Endothelial cell of umbilical vein (primary cell): ENCODE measurements around the gene C9orf57. TPM values are rescaled to one million over a fixed set of nuclear protein-coding genes. Genes with fewer than 3 reads are reported as not detected.

Experiments
- BruUV-seq: library from RNA; stranded (reverse); fragments of 400-500 nt; replicated peaks from 2 replicates; lab custom pipeline; 2021; lab: Mats Ljungman, UMichigan
- CTCF ChIA-PET: fragments of 300-600, 350-600 bp; sonication (Branson Sonifier 250); formaldehyde crosslinking; loops from one replicate; lab custom pipeline; 2021; ENCODE audit warnings: antibody characterized with exemption, inconsistent platforms; lab: Charles Lee
- POLR2A ChIA-PET: fragments of 300-600, 350-600 bp; sonication (Branson Sonifier 250); formaldehyde crosslinking; loops from one replicate; lab custom pipeline; 2021; ENCODE audit warnings: antibody characterized with exemption, inconsistent platforms; lab: Charles Lee
- DNase-seq: peaks from one replicate; pipeline ENCODE4 v3.0.0-alpha.2; 2011; ENCODE audit warnings: low read depth, low spot score
- FAIRE-seq: peaks from 2 replicates; lab custom pipeline; 2011; peaks lifted over from hg19 to GRCh38; lab: Jason Lieb, UNC
- H2AFZ ChIP-seq: 2 replicates; pipeline ENCODE4 v1.6.0; 2012; ENCODE audit warnings: low read depth, low read length, control low read depth, inconsistent platforms
- H3K27ac ChIP-seq: 2 replicates; pipeline ENCODE4 v1.5.1; 2011; ENCODE audit warnings: low read depth, mild to moderate bottlenecking, control low read depth, low read length, moderate library complexity; ENCODE audit not compliant: insufficient read depth
- H3K27me3 ChIP-seq, 2 experiments: 2 replicates each; pipeline versions ENCODE4 v1.6.0 to v1.6.1; 2011; ENCODE audit warnings: low read length in 2 of 2, mixed read lengths in 1 of 2; ENCODE audit not compliant: control insufficient read depth in 2 of 2, insufficient read depth in 2 of 2
- H3K36me3 ChIP-seq, 2 experiments: 2 replicates in 1 of 2; 3 replicates in 1 of 2; pipeline ENCODE4 v1.5.1; 2011; ENCODE audit warnings: low read length in 2 of 2, mild to moderate bottlenecking in 1 of 2, moderate library complexity in 1 of 2; ENCODE audit not compliant: control insufficient read depth in 2 of 2, insufficient read depth in 2 of 2; ENCODE audit errors: extremely low read depth in 1 of 2
- H3K4me1 ChIP-seq: 3 replicates; pipeline ENCODE4 v1.5.1; 2011; ENCODE audit warnings: mild to moderate bottlenecking, low read length; ENCODE audit not compliant: control insufficient read depth, insufficient read depth; ENCODE audit errors: extremely low read depth
- H3K4me2 ChIP-seq: 2 replicates; pipeline ENCODE4 v1.6.1; 2011; ENCODE audit warnings: low read length, control low read depth, mixed read lengths; ENCODE audit not compliant: insufficient read depth
- H3K4me3 ChIP-seq, 3 experiments: fragments of 200-600 bp in 1 of 3; sonication (generic), shearing (Covaris generic) in 1 of 3; replicated peaks in 1 of 3; 2 replicates each; pipeline ENCODE4 v1.5.1; 2011 to 2016; ENCODE audit warnings: control low read depth in 3 of 3, low read length in 3 of 3, mild to moderate bottlenecking in 2 of 3, inconsistent platforms in 1 of 3, low read depth in 1 of 3, moderate library complexity in 1 of 3; ENCODE audit not compliant: insufficient read depth in 1 of 3
- H3K79me2 ChIP-seq: 2 replicates; pipeline ENCODE4 v1.6.0; 2012; ENCODE audit warnings: low read length, inconsistent platforms; ENCODE audit not compliant: control insufficient read depth, insufficient read depth
- H3K9ac ChIP-seq: replicated peaks from 2 replicates; pipeline ENCODE3; 2011; ENCODE audit warnings: low read length, control low read depth; ENCODE audit not compliant: insufficient read depth; ENCODE audit errors: extremely low read depth
- H3K9me1 ChIP-seq: replicated peaks from 3 replicates; pipeline ENCODE4 v1.6.0; 2011; ENCODE audit warnings: mild to moderate bottlenecking, low read length; ENCODE audit not compliant: control insufficient read depth, insufficient read depth; ENCODE audit errors: extremely low read depth
- H3K9me3 ChIP-seq: replicated peaks from 2 replicates; pipeline ENCODE4 v1.5.1; 2012; ENCODE audit warnings: low read length, inconsistent platforms; ENCODE audit not compliant: control insufficient read depth, insufficient read depth
- H4K20me1 ChIP-seq: replicated peaks from 2 replicates; pipeline ENCODE3; 2011; ENCODE audit warnings: mild to moderate bottlenecking, low read length; ENCODE audit not compliant: control insufficient read depth, insufficient read depth; ENCODE audit errors: extremely low read depth
- EZH2 ChIP-seq: IDR thresholded peaks from 2 replicates; pipeline ENCODE4 v1.6.1; 2012; ENCODE audit warnings: borderline replicate concordance, low read depth, mild to moderate bottlenecking, moderate library complexity, low read length, inconsistent platforms; ENCODE audit not compliant: severe bottlenecking
- FOS ChIP-seq: IDR thresholded peaks from 2 replicates; pipeline ENCODE4 v1.6.1; 2011; ENCODE audit warnings: mild to moderate bottlenecking, low read length, moderate library complexity, borderline replicate concordance; ENCODE audit not compliant: insufficient read depth
- GATA2 ChIP-seq: IDR thresholded peaks from 2 replicates; pipeline ENCODE4 v1.7.0; 2011; ENCODE audit warnings: low read depth, mild to moderate bottlenecking, moderate library complexity, mixed read lengths, low read length; ENCODE audit not compliant: insufficient read length, insufficient read depth
- MYC ChIP-seq: IDR thresholded peaks from one replicate; pipeline ENCODE4 v1.6.1; 2011; ENCODE audit warnings: mild to moderate bottlenecking, low read depth, low read length
- POLR2AphosphoS5 ChIP-seq: IDR thresholded peaks from 2 replicates; pipeline ENCODE4 v1.6.1; 2012; ENCODE audit warnings: low read depth, mild to moderate bottlenecking, control low read depth, low read length, moderate library complexity; ENCODE audit not compliant: insufficient read depth
- dilution Hi-C: fragments of 300-500 bp; cut with MboI; formaldehyde crosslinking; loops from one replicate; pipeline ENCODE4 v1.15.0; 2019; ENCODE audit warnings: low sequenced_read_pairs; ENCODE audit not compliant: extremely low pct_ligation_motif_present
- intact Hi-C: fragments of 100-400 bp; cut with micrococcal nuclease; formaldehyde crosslinking; loops from one replicate; pipeline ENCODE4 v1.10.0; 2022
- polyA plus RNA-seq, 4 experiments: library from polyadenylated mRNA; depleted of rRNA in 3 of 4; stranded (reverse) in 3 of 4; unstranded in 1 of 4; fragments of >200 nt; gene quantifications; 2 replicates each; pipeline versions ENCODE4 v1.2.1 to v1.2.3, GENCODE V29; 2011 to 2012; ENCODE audit warnings: missing spikeins in 1 of 4
- total RNA-seq: library from RNA; stranded (reverse); gene quantifications from 2 replicates; pipeline ENCODE4 v1.2.3, GENCODE V29; 2021
- TF ChIP-seq, protein P1 (sequence below), 2 donors: IDR thresholded peaks; 1 replicate in 1 of 2; 2 replicates in 1 of 2; pipeline ENCODE4 v1.5.1; 2011; ENCODE audit warnings: low read length in 2 of 2, mild to moderate bottlenecking in 2 of 2, moderate library complexity in 2 of 2, control low read depth in 1 of 2, inconsistent platforms in 1 of 2, low read depth in 1 of 2; ENCODE audit not compliant: insufficient read depth in 1 of 2; ENCODE audit errors: extremely low read depth in 1 of 2

C9orf57 gene
- total and polyA plus RNA-seq, 2 donors (not counting 3 experiments of a cell fraction or from before 2014, with no cell fraction given), result not detected

DNA sequence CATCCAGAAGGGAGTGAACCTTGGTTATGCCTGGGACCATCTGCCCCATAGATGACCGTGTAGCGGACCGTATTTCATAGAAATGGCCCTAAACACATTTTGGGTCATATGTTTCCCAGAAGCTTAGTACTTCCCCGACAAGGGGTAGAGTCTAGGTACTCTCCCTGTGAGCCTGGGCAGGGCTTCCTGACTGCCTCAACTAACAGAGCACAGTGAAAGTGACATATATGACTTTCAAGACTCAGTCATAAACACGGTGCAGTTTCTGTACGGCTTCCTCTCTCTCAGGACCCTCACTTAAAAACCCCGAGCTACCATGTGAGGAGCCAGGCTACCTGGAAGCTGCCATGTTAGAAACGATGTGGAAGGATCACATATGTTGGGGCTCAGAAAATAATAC, 20.9 kb downstream of the C9orf57 start:
- CTCF ChIA-PET, result interaction anchor here (0.7 to 3.8 kb wide), 32 partner anchors 8 to 1399 kb away, joined by 3 to 237 read pairs (median 5); no protein-coding TSS in a partner anchor
- H3K27ac ChIP-seq, result no peak overlapping the region
- H3K4me2 ChIP-seq, result no peak overlapping the region
- no peaks in the 10 kb centered on the region for H3K79me2 ChIP-seq
- peak overlapping the region; percentile 39 for H2AFZ ChIP-seq
- H4K20me1 ChIP-seq, result no peaks in the 10 kb centered on the region
- no TSS peak for BruUV-seq
- POLR2A ChIA-PET, result no interaction called here
- no peaks in the 10 kb centered on the region for H3K27me3 ChIP-seq
- no peaks in the 10 kb centered on the region for H3K36me3 ChIP-seq
- no peaks in the 10 kb centered on the region for H3K9me3 ChIP-seq
- no peak overlapping the region for H3K4me3 ChIP-seq
- no peak for DNase-seq
- TF ChIP-seq EZH2 (no peak), FOS (no peak), GATA2 (no peak), POLR2AphosphoS5 (no peak), MYC (no peak)
- TF ChIP-seq, protein P1, sequence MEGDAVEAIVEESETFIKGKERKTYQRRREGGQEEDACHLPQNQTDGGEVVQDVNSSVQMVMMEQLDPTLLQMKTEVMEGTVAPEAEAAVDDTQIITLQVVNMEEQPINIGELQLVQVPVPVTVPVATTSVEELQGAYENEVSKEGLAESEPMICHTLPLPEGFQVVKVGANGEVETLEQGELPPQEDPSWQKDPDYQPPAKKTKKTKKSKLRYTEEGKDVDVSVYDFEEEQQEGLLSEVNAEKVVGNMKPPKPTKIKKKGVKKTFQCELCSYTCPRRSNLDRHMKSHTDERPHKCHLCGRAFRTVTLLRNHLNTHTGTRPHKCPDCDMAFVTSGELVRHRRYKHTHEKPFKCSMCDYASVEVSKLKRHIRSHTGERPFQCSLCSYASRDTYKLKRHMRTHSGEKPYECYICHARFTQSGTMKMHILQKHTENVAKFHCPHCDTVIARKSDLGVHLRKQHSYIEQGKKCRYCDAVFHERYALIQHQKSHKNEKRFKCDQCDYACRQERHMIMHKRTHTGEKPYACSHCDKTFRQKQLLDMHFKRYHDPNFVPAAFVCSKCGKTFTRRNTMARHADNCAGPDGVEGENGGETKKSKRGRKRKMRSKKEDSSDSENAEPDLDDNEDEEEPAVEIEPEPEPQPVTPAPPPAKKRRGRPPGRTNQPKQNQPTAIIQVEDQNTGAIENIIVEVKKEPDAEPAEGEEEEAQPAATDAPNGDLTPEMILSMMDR (IDR thresholded peaks at IDR 0.05; ENCODE audit: extremely low read depth in 1 of 2, insufficient read depth in 1 of 2, low read depth in 1 of 2, low read length in 2 of 2), result no peak
- no peaks in the 10 kb centered on the region for H3K9me1 ChIP-seq
- dilution Hi-C loops (no loop called here), intact Hi-C loops (loop anchor here (1.0 to 2.0 kb wide), 3 partner anchors 233 to 1043 kb away; no protein-coding TSS in a partner anchor)
- FAIRE-seq, result no peak
- H3K4me1 ChIP-seq, result no peaks in the 10 kb centered on the region
- H3K9ac ChIP-seq, result no peak overlapping the region
